IPS DF 4.7 (cell line): ENCODE measurements around the gene MPND.

Experiments used
- DNase-seq: peaks from one replicate; pipeline ENCODE4 v3.0.0-alpha.2; 2013; ENCODE audit warnings: low spot score; ENCODE audit errors: extremely low read depth

The MPND gene

DNA sequence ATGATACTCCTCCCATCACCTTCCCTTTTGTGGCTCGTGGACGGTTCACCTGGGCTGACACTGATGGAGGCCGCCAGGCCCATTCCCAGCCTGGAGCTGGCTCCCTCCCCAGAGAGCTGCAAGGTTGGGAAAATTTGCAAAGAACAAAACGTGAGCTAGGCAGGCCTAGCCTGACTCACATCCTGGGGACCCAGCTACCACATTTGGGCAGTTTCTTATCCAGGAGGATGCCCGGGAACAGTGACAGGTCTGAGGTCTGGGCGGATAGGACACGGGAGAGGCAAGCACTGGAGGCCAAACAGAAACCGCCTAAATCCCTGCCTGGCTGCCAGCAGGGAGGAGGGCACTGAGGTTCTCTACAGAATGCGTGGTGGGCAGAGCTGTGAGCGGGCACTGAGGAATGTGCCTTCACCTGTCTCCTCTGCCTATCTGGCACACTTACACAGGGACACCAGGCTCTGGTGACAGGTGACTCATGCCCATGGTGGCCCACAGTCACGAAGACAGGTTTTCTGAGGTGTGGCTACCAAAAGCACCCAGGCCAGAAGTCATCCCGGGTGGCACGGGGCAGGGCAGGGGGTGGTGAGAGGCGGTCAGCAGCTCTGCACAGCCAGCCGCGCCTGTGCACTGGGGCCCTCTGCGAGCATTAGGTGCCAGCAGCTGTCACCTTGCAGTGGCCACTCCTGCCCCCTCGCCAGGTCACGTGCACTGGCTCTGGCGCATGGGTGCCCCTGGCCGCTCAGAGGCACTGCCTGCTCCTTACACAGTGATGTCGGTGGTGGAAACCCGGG is 33.8 kb downstream of the MPND start:
- no peak for DNase-seq

DNA sequence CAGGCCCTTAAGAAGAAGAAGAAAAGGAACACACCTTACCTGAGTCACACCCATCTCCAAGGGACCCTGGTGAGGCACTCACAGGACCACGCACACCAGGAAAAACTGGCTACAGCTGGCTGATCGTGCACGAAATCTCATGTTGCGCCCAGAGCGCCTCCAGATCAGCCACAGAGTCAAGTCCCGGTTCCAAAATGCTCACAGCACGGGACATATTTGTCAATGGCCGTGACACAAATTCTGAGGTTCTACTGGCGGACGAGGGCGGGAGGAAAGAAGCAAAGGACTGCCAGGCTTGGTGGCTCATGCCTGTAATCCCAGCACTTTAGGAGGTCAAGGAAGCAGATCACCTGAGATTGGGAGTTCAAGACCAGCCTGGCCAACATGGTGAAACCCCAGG is 35.5 kb downstream of the MPND start:
- DNase-seq, result no peak

DNA sequence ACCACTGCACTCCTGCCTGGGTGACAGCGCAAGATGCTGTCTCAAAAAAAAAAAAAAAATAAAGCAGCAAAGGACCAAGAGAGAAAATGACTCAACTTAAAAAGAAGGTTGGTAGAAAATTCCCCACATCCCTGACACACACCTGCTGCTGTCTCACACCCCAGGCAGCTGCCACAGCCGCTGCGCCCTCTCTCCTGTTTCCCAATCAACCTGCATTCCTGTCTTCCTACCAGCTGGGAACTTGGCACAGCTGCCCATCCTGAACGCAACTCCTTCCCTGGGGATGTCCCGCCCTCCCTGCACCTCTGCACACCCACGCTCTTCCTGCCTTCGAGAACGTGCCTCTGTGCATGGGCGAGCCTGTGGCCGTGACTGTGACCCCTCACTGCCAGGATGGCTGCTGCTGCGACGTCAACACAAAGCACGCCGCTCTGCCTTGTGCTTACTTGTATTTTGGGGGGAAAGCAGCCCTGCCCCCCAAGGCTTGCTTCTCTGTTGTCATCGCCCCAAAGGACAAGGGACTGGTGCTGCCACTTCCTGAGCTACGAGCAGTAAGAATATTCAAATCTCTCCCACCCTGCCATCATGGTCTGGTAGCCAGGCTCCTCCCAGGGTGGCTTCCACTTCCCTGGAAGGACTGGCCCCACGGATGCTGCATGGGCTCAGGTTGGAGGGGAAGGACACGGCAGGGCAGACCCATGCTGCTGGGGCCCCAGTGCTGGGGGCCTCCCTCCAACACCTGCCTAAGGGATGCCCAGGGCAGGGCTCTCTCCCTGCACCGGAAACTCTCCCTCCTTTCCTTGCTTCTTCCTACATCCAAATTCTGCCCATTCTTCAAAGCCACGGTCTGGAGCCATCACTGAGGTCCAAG is 36.3 kb downstream of the MPND start:
- DNase-seq, result no peak

DNA sequence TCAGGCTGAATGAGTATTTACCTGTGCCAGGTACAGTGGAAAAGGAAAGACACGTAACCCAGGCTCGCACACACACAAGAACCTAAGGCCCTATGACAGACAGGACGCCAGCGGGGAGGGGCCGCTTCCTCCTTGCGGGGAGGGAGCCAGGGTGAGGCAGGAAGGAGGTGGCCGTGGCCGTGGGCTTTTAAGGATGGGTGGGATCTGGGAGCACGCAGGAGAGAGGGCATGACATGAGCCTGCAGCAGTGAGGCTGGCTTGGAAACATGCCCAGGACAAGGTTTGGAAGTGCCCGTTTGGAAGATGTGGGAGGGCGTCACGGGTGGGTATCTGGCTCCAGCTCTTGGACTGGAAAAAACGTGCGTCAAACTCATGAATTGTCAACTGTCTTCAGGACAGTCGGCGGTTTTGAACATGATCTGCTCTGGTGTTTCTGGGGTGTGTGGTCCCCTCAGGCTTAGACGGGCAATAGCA is 36.9 kb downstream of the MPND start:
- DNase-seq, result no peak

DNA sequence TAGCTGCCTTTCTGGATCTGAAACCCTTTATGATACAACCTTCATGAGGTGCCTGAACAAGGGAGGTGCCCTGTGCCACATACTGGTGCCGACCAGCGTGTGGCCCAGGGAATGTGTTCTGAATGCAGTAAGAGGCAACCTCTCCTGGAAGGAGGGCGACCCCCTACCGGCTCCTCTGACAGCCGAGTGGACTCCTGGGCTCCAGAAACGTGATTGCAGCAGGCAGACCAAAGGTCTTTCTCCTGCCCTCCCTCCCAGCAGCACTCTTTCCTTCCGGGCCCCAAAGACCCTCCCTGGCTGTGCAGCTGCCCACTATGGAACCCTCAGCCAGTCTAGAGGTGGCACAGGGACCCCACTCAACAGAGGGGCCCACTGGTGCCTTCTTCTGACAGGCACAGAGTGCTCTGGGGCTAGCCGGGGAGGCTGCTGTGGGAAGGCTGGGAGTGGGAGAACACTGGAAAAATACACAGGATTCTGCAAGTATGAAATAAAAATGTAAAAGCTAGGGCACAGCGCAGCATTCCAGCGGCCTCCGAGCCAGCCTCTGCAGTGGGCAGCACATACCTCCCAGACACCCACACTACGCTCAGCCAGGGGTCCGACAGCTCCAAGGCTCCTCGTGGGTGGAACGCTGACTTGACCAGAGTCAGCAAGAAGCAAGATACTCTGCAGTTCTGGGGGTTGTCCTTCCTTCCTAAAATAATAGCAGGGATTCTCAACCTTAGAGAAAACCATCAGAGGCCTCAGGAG is 42.1 kb downstream of the MPND start:
- DNase-seq, result no peak

DNA sequence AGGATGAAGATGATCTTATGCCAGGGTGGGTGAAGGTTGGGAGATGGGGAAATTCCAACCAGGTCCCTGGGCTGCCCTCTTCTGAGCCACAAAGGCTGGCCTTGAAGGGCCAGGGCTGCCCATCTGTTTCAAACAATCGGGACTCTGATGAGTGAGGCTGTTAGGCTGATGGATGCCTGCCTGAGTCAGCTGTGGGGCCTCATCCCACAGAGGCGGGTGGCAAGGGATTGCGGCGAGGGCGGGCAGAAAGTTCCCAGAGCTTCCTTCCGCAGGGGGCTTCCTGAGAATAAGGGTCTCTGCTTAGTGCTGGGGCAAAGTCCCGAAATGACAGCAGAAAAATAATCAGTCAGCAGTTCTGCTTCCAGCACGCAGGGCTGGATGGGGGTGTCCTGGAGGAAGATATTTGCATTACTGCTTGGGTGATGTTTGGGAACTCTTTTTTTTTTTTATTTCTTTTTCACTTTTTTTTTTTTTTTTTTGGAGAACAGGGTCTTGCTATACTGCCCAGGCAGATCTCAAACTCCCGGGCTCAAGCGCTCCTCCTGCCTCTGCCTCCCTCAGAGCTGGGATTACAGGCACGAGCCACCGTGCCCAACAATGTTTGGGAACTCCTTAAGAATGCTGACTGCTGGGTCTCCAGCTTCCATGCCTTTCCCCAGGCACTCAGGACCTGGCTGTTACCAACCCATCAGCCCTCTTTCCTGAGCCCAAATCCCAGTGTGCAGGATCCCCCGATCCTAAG is 42.9 kb downstream of the MPND start:
- no peak for DNase-seq

DNA sequence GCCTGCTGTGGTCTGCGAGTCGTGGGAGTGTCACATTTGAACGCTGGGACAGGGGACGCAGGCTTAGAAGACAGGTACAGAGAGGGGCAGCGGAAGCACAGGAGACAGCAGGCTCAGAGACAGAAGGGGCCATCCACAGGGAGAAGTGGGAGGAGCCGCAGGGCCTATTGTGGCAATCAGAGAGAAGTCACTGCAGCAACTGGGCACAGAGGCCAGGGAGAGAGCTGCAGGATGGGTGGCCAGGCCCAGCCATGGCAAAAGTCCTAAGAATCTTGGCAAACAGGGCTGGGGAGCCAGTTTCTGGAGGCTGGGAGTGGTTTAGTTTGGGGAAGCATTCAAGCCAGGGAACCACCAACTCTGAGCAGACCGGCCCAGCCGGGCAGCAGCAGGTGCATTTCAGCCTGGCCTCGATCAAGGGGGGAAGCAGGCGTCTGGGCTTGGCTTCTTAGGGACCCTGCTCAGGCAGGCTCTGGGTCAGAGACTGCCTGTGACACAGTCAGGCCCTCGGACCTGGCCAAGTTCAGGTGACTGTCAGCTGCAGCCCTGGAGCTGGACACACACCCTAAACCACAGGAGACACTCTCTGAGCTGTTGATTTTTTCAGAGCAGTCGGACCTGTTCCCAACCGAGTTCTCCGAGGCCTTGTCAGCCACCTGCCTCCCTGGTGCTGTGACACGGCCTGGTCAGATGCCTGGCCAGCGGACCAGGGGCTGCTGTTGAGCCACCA is 45.1 kb downstream of the MPND start:
- DNase-seq, result no peak

DNA sequence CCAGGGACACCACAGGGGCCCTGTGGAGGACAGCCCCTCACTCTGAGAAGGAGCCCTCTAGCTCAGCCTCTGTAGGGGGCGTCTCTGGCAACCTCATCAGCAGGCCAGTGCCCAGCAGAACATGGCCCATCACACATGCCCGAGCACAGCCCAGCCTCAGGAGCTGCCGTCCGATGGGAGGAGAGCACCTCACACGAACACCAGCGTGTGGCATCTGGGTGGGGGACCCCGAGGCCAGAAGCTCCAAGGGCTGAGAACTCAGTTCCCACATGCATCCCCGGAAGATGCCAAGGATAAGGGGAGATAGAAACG is 45.7 kb downstream of the MPND start:
- no peak for DNase-seq

DNA sequence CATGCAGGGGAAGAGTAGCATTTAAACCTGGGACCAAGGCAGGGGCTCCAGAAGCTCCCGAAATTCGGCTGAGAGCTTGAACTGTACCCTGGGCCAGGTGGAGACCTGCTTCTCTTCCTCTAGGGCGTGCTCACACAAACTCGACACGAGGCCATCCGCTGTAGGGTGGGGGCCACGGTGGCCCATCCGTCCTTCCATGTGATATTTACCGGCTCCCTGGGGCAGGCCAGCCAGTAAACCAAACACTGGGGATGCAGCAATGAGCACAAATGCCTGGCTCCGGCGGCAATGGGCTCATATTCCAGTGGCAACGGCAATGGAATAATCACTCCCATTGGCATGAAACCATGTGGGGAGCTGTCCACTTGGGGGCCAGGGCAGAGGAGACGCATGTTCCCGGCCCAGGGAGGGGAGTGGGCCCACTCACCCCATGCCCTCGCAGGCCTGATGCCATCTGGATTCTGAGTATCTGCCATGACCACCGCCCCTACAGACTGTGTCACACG is 46.2 kb downstream of the MPND start:
- DNase-seq, result no peak

DNA sequence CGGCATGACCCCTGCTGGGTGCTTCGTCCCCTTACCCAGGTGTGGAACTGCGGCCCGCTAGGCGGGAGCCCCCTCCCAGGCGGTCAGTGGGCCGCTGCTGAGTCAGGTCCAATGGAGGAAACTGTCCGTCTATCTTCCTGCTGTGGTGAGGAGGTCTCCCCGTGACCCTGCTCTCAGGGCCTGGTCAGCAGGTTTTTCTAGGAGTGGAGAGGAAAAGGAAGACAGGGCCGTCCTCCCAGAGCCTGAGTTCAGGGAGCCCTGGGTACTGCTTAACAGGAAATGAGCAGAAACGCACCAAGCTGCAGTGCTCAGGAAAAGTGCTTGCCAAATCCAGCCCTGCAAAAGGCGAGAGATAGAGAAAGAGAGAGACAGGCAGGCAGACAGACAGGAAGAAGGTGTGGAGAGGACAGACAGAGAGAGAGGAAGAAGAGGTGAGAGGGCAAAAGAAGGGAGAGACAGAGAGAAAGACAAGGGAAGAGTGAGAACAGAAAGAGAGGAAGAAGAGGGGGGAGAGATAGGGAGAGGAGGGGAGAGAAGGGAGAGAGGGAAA is 46.7 kb downstream of the MPND start:
- no peak for DNase-seq

DNA sequence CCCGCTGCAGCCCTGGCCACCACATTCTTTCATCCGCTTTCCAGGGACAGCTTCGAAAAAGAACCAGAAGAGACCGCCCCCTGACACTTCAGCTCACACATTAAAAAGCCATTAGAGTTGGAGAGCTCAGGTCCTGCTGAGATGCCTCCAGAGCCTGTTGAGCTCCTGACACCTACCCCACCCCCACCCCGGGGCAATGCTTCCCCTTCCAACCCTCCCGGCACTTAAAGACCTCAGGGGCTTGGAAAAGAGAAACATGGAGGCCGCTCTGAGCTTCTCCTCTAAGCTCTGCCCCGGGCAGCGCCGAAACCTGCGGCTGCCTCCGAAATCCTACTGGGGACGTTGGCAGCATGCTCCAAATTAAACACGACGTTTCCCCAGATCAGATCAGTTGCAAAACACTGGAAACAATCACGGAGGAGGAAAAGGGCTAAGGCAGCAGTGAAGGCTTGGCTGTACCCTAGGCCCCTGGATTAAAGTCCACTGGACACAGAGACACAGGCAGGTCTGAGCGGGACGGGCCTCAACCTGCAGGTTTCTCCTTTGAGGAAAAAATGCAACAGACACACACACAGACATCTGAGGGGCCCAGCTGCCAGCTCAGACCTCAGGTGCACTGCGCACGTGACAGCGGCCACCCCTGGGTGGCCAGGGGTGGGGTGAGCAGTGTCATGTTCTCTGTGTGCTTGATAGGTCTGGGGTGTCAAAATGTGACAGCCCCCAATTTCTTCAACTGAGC is 47.4 kb downstream of the MPND start:
- no peak for DNase-seq

DNA sequence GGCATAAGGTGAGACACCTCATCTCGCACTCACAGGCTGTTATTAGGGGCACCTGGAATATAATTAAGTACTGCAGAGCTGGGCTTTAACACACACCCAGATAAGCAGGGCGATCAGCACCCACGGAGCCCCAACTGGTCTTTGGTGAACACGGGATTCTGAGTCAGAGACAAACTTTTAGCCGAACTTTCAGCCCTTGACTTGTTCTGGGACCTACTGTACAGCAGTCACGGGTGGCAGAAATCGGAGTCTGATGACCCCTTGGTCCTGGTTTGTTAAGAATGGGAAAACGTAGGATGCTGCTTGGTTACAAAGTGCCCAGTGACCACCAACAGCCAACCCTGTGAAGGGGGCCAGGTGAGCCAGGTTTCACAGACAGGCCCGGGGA is 47.9 kb downstream of the MPND start:
- no peak for DNase-seq

DNA sequence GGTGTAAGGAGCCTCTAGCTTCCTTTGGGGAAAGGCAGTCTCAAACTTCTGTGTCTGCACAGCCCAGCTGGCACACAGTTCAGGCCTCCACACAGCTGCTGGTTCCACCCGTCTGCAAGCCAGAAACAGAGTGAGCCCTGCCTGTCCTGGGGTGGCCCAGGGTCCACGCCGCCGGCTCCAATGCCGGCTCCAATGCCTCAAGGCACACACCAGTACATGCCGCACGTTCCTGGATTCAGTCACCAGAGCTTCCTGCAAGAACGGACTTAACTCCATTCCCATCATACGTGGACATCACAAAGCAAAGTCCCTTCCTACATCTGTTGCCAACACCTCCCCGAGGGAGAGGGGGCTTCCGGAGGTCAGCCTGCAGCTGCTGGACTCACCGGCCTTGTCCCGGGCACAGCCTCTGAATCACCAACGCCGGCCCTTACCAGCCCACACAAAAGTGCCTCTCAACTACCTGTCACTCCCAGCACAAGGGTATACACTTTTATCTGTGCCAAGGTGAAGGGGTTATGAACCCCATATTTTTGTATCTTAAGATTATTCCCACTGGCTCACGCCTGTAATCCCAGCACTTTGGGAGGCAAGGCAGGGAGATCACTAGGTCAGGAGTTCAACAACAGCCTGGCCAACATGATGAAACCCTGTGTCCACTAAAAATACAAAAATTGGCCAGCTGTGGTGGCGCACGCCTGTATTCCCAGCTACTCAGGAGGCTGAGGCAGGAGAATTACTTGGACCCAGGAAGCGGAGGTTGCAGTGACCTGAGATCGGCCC is 48.5 kb downstream of the MPND start:
- DNase-seq, result no peak

DNA sequence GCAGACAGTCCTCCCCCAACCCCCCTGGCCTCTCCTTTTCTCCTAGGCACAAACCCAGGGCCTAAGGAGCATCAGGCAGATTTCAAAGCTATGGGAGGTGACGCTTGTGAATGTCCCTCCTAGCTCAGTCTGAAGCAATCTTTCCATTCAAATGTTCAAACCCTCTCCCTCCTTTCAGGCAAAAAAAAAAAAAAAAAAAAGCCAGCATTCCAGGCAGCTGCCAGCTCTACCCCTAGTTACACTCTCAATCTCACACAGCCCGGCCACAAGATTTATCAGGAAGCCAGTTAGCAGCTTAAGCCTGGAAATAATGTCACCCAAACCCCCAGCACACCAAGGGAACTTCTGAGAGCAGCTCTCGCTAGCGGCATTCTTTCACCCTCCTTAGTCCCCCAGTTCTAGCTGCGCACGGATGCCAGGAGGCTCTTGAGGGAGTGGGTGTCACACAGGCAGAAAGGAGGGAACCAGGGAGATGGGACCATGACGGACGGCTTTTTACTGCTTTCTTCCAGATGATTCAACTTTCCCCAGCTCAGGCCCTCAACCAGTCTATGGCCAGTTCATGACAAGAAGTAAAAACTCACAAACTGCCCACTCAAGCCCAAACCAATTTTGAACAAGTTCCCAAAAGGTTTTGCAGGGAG is 50.7 kb downstream of the MPND start:
- DNase-seq, result no peak

DNA sequence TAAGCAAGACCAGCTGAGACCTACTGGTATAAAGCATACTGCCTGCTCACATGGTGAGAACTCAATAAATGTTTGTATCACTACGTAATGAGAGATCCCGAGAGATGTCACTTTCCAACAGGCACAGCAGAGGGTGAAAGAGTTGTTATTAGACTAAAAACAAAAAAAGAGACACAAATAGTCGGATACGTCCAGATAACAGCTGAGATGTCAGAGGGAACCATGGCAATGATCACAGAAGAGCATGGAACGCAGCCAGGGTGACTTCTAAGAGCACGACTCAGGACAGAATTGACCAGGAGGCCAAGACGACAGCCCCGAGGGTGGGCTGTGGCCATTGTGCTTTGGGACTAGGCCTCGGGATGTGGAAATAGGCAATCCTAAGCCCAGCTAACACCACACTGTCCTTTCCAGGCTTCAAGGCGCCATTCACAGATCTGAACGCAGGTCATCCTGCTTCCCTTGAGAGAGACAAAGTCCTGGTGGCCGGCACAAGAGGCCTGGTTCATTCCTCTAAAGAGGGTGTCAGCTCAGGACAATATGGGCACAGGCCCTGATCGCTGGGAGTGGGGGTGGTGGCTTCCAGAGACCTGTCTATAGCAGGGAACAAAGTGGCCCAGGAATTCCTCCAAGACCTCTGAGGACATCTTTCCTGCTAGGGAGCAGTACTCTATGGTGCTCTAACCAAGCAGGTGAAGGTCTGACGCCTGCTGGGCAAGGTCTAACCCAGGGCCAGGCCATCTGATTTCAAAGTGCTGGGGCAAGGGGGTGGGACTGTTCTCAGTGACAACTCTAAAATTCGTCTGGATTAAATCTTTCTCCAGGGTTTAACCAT is 53.8 kb downstream of the MPND start:
- DNase-seq, result no peak

DNA sequence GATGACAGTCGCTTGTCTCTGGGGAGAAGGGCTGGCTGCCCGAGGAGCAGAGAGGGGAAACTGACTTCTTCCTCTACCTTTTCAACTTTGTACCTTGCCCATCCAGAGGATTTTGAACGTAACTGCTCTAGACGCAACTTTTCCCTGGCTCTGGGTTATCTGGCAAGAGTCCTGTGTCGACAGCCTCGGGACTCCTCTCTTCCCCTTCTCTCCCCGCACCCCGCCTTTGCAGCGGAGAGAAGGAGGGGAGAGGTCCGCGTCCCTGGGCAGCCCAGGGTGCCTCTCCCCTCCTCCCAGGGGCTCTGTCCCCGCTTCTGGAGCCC is 56.4 kb downstream of the MPND start:
- DNase-seq, result no peak

DNA sequence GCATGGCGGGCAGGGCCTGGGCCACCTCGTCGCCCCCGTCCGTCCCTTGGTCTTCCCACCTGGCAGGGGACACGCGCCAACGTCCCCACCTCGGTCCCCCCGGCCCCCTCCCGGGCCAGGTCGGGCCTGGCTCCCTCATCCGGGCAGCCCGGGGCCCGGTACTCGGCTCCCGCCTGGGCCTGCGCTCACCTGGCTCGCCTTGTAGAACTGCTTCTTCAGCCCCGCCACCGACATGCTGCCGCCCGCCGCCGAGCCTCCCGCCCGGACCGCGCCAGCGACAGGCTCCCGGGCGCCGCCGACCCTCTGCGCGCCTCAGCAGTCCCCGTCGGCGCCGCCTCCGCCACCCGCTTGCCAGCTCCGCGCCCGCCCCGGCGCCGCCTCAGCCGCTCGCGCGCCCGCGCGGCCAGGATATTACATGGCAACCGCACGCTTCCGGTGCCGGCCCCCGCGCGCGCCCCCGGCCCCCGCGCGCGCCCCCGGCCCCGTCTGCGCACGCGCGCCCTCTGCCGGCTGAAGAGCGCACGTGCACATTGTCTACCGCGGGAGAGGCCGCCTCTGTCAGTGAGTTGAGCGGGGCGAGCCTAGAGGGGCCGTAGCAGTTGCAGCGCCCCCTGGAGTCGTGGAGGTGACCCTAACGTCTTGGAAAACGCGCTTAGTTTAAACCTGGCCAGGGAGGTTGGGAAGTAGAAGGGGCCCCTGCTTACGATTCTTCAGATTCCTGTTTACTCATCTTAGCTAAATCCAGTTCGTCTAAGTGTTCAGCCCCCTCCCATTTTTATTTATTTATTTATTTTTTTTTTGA is 57.0 kb downstream of the MPND start, which contains the start of gene SH3GL1:
Gene SH3GL1, minus strand, starts transcription at position 413 of the 802 bp plus-strand sequence. Its CDS starts 179 bp downstream, at position 234.
- DNase-seq, result peak; percentile 49
